Measurements from ENCODE around the gene STUB1. TPM values are rescaled to one million over a fixed set of nuclear protein-coding genes. Genes with fewer than 3 reads are reported as not detected.

The STUB1 gene
- total and polyA plus RNA-seq, 12 donors = 92.7 to 165 (median 116) TPM

DNA sequence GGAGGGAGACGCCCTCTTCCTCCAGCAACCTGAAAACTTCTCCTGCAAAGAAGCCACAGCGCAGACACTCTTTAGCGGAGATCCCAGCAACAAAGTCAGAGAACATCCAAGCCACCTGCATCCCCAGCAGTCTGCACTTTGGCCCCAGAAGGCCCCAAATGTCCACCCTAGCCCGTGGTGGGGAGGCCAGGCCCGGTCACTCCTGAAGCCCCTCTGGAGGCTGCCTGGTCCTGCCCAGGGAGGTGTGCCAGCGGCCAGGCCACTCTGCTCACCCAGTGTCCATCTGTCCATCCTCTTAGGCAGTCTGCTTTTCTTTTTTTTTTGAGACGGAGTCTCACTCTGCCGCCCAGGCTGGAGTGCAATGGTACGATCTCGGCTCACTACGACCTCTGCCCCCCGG is 52.1 kb downstream of the STUB1 start:
- intact Hi-C loops (cut with DNase I) = no loop called here
- TF ChIP-seq CTCF (IDR thresholded peaks at IDR 0.05) = no peak
- peaks cover 0 to 75% (median 29%) of the 10 kb centered on the region in 9 donors for H3K36me3 ChIP-seq
- peaks cover 11 to 18% (median 16%) of the 10 kb centered on the region in 9 donors for H3K4me1 ChIP-seq
- no peak for DNase-seq
- no peaks in the 10 kb centered on the region for H3K9me3 ChIP-seq
- no peak for ATAC-seq
- H3K4me3 ChIP-seq = no peak overlapping the region
- 96 to 98% methylated on average over 12 of the region's 12 CpGs for WGBS, 2 donors
- H3K27ac ChIP-seq = no peak overlapping the region
- H3K27me3 ChIP-seq = peaks cover 0 to 13% (median 9%) of the 10 kb centered on the region in 7 donors

Other genes with a start within 250 kb of the STUB1 start
- gene CAPN15, start 152.7 kb upstream of the STUB1 start, total RNA-seq = 10 to 100 TPM; 11.1 to 23.4 (median 15.3) TPM
- 10 to 100 TPM; 19.2 to 39.5 TPM for gene CAPN15, start 152.7 kb upstream of the STUB1 start, polyA plus RNA-seq
- gene PRR35, start 120.0 kb upstream of the STUB1 start, total RNA-seq = not detected
- gene PRR35, start 120.0 kb upstream of the STUB1 start, polyA plus RNA-seq = not detected
- gene NHLRC4, start 113.4 kb upstream of the STUB1 start, total RNA-seq = under 1 TPM in 8 of 10 donors, not detected in 2; 0.12 to 0.75 (median 0.47) TPM
- under 1 TPM; 0.51 to 0.59 TPM for gene NHLRC4, start 113.4 kb upstream of the STUB1 start, polyA plus RNA-seq
- gene PIGQ, start 110.4 kb upstream of the STUB1 start, total RNA-seq = 10 to 100 TPM; 13.7 to 26.8 (median 19.2) TPM
- 10 to 100 TPM; 35.3 to 43.7 TPM for gene PIGQ, start 110.4 kb upstream of the STUB1 start, polyA plus RNA-seq
- gene RAB40C, start 90.3 kb upstream of the STUB1 start, total RNA-seq = 10 to 100 TPM in 9 of 10 donors, 1 to 10 TPM in 1; 9.1 to 16.1 (median 12.1) TPM
- gene RAB40C, start 90.3 kb upstream of the STUB1 start, polyA plus RNA-seq = 10 to 100 TPM; 19.4 to 32.0 TPM
- under 1 TPM; 0.11 to 0.80 (median 0.27) TPM for gene WFIKKN1, start 49.4 kb upstream of the STUB1 start, total RNA-seq
- gene WFIKKN1, start 49.4 kb upstream of the STUB1 start, polyA plus RNA-seq = under 1 TPM; 0.61 to 0.95 TPM
- gene METTL26, start 44.1 kb upstream of the STUB1 start, total RNA-seq = 10 to 100 TPM; 34.5 to 75.9 (median 43.8) TPM
- gene METTL26, start 44.1 kb upstream of the STUB1 start, polyA plus RNA-seq = 100 to 1,000 TPM; 123 to 237 TPM
- gene MCRIP2, start 38.6 kb upstream of the STUB1 start, total RNA-seq = 100 to 1,000 TPM in 4 of 10 donors, 10 to 100 TPM in 6; 68.8 to 152 (median 87.8) TPM
- gene MCRIP2, start 38.6 kb upstream of the STUB1 start, polyA plus RNA-seq = 100 to 1,000 TPM; 163 to 474 TPM
- 10 to 100 TPM in 4 of 10 donors, 1 to 10 TPM in 6; 7.6 to 13.7 (median 9.9) TPM for gene WDR90, start 31.0 kb upstream of the STUB1 start, total RNA-seq
- 10 to 100 TPM in 1 of 2 donors, 1 to 10 TPM in 1; 7.1 to 23.8 TPM for gene WDR90, start 31.0 kb upstream of the STUB1 start, polyA plus RNA-seq
- gene RHOT2, start 12.3 kb upstream of the STUB1 start, total RNA-seq = 100 to 1,000 TPM in 3 of 10 donors, 10 to 100 TPM in 7; 66.8 to 118 (median 89.2) TPM
- 100 to 1,000 TPM; 101 to 261 TPM for gene RHOT2, start 12.3 kb upstream of the STUB1 start, polyA plus RNA-seq
- gene RHBDL1, start 4.7 kb upstream of the STUB1 start, total RNA-seq = 1 to 10 TPM; 1.2 to 2.6 (median 2.1) TPM
- 1 to 10 TPM in 1 of 2 donors, under 1 TPM in 1; 0.90 to 7.4 TPM for gene RHBDL1, start 4.7 kb upstream of the STUB1 start, polyA plus RNA-seq
- gene JMJD8, start 3.9 kb downstream of the STUB1 start, total RNA-seq = 10 to 100 TPM; 36.9 to 50.6 (median 44.0) TPM
- 10 to 100 TPM; 34.7 to 60.6 TPM for gene JMJD8, start 3.9 kb downstream of the STUB1 start, polyA plus RNA-seq
- 1 to 10 TPM; 6.8 to 9.7 (median 8.4) TPM for gene WDR24, start 10.0 kb downstream of the STUB1 start, total RNA-seq
- gene WDR24, start 10.0 kb downstream of the STUB1 start, polyA plus RNA-seq = 1 to 10 TPM; 7.2 to 9.2 TPM
- gene FBXL16, start 25.4 kb downstream of the STUB1 start, total RNA-seq = under 1 TPM in 6 of 10 donors, not detected in 4; 0.07 to 0.64 (median 0.12) TPM
- gene FBXL16, start 25.4 kb downstream of the STUB1 start, polyA plus RNA-seq = under 1 TPM; 0.04 to 0.07 TPM
- 10 to 100 TPM; 51.4 to 77.2 (median 60.5) TPM for gene METRN, start 34.7 kb downstream of the STUB1 start, total RNA-seq
- 100 to 1,000 TPM in 1 of 2 donors, 10 to 100 TPM in 1; 54.0 to 103 TPM for gene METRN, start 34.7 kb downstream of the STUB1 start, polyA plus RNA-seq
- gene ANTKMT, start 40.7 kb downstream of the STUB1 start, total RNA-seq = 10 to 100 TPM; 23.3 to 40.3 (median 31.0) TPM
- gene ANTKMT, start 40.7 kb downstream of the STUB1 start, polyA plus RNA-seq = 10 to 100 TPM; 37.3 to 91.1 TPM
- 1 to 10 TPM in 1 of 10 donors, under 1 TPM in 8, not detected in 1; 0.21 to 1.0 (median 0.30) TPM for gene CCDC78, start 46.0 kb downstream of the STUB1 start, total RNA-seq
- gene CCDC78, start 46.0 kb downstream of the STUB1 start, polyA plus RNA-seq = 1 to 10 TPM in 1 of 2 donors, under 1 TPM in 1; 0.77 to 1.7 TPM
- 10 to 100 TPM in 7 of 10 donors, 1 to 10 TPM in 3; 5.1 to 23.3 (median 10.6) TPM for gene HAGHL, start 46.7 kb downstream of the STUB1 start, total RNA-seq
- gene HAGHL, start 46.7 kb downstream of the STUB1 start, polyA plus RNA-seq = 10 to 100 TPM; 17.9 to 80.0 TPM
- gene CIAO3, start 60.6 kb downstream of the STUB1 start, total RNA-seq = 10 to 100 TPM; 18.7 to 33.0 (median 24.1) TPM
- 10 to 100 TPM; 29.1 to 62.9 TPM for gene CIAO3, start 60.6 kb downstream of the STUB1 start, polyA plus RNA-seq
- 1 to 10 TPM in 1 of 10 donors, under 1 TPM in 2, not detected in 7; 0.17 to 4.0 (median 0.38) TPM for gene MSLN, start 80.3 kb downstream of the STUB1 start, total RNA-seq
- under 1 TPM in 1 of 2 donors, not detected in 1; 0.09 TPM for gene MSLN, start 80.3 kb downstream of the STUB1 start, polyA plus RNA-seq
- 10 to 100 TPM in 1 of 10 donors, 1 to 10 TPM in 9; 5.8 to 12.0 (median 7.9) TPM for gene RPUSD1, start 108.0 kb downstream of the STUB1 start, total RNA-seq
- 10 to 100 TPM; 13.7 to 23.3 TPM for gene RPUSD1, start 108.0 kb downstream of the STUB1 start, polyA plus RNA-seq
- gene CHTF18, start 108.2 kb downstream of the STUB1 start, total RNA-seq = 1 to 10 TPM; 2.8 to 8.2 (median 5.2) TPM
- 1 to 10 TPM; 6.0 to 7.0 TPM for gene CHTF18, start 108.2 kb downstream of the STUB1 start, polyA plus RNA-seq
- gene GNG13, start 120.3 kb downstream of the STUB1 start, total RNA-seq = not detected
- not detected for gene GNG13, start 120.3 kb downstream of the STUB1 start, polyA plus RNA-seq